Panc1 (cell line): ENCODE data around the gene MTOR. TPM values are rescaled to one million over a fixed set of nuclear protein-coding genes. Genes with fewer than 3 reads are reported as not detected.

Experiments
- ATAC-seq: fragments of 200-7000 bp; cut with Tn5 transposase; 2 replicates; pipeline ENCODE4 v1.9.1; 2020; ENCODE audit warnings: mild to moderate bottlenecking, moderate library complexity
- BruUV-seq: library from RNA; stranded (reverse); fragments of 400-500 nt; replicated peaks from 2 replicates; lab custom pipeline; 2021; lab: Mats Ljungman, UMichigan
- CTCF ChIA-PET: fragments of 300-600 bp; sonication (Branson Sonifier 250); formaldehyde crosslinking; loops from one replicate; lab custom pipeline; 2022; ENCODE audit warnings: antibody characterized with exemption; lab: Charles Lee
- POLR2A ChIA-PET: fragments of 300-600 bp; sonication (Branson Sonifier 250); formaldehyde crosslinking; loops from one replicate; lab custom pipeline; 2022; ENCODE audit warnings: antibody characterized with exemption; lab: Charles Lee
- DNase-seq: peaks from one replicate; pipeline ENCODE4 v3.0.0-alpha.2; 2010; ENCODE audit warnings: low read depth, low spot score
- H3K27ac ChIP-seq: 2 replicates; pipeline ENCODE4 v1.5.1; 2011; ENCODE audit warnings: mild to moderate bottlenecking, low read length, inconsistent platforms
- H3K27me3 ChIP-seq: fragments of 200-500 bp; sonication (Bioruptor generic); 2 replicates; pipeline ENCODE4 v1.6.0; 2014; ENCODE audit warnings: low read length, inconsistent platforms; ENCODE audit not compliant: control insufficient read depth, insufficient read depth
- H3K36me3 ChIP-seq: fragments of 200-500 bp; sonication (Bioruptor generic); 2 replicates; pipeline ENCODE4 v1.5.1; 2014; ENCODE audit warnings: inconsistent platforms, mild to moderate bottlenecking, low read length, moderate library complexity; ENCODE audit not compliant: control insufficient read depth, insufficient read depth
- H3K4me1 ChIP-seq: 2 replicates; pipeline ENCODE4 v1.5.1; 2011; ENCODE audit warnings: inconsistent platforms, mild to moderate bottlenecking, low read length, moderate library complexity; ENCODE audit not compliant: control insufficient read depth, insufficient read depth
- H3K4me3 ChIP-seq, 2 experiments: 2 replicates each; pipeline ENCODE4 v1.5.1; 2011 to 2012; ENCODE audit warnings: low read depth in 2 of 2, low read length in 2 of 2, mild to moderate bottlenecking in 2 of 2, inconsistent platforms in 1 of 2, moderate library complexity in 1 of 2
- H3K9me3 ChIP-seq: fragments of 200-500 bp; sonication (Bioruptor generic); 2 replicates; pipeline ENCODE4 v1.5.1; 2014; ENCODE audit warnings: low read depth, mild to moderate bottlenecking, inconsistent platforms, low read length, moderate library complexity; ENCODE audit not compliant: control insufficient read depth, insufficient read depth
- POLR2AphosphoS5 ChIP-seq: IDR thresholded peaks from 2 replicates; pipeline ENCODE4 v1.6.1; 2012; ENCODE audit warnings: mild to moderate bottlenecking, low read depth, low read length, moderate library complexity
- SIN3A ChIP-seq: IDR thresholded peaks from 2 replicates; pipeline ENCODE4 v1.6.1; 2012; ENCODE audit warnings: low read depth, mild to moderate bottlenecking, low read length, moderate library complexity, borderline replicate concordance; ENCODE audit not compliant: insufficient read depth
- TCF7L2 ChIP-seq: IDR thresholded peaks from 2 replicates; pipeline ENCODE4 v1.6.1; 2011; ENCODE audit warnings: mild to moderate bottlenecking, low read depth, low read length, inconsistent platforms
- in situ Hi-C: cut with HindIII; loops from 2 replicates; pipeline ENCODE4 v1.10.0; 2016; ENCODE audit warnings: low sequenced_read_pairs, low pct_unique_long_range_greater_than_20kb
- intact Hi-C: fragments of 100-400 bp; cut with micrococcal nuclease; formaldehyde crosslinking; loops from one replicate; pipeline ENCODE4 v1.10.0; 2022; ENCODE audit not compliant: unreplicated experiment
- total RNA-seq: library from RNA; stranded (reverse); gene quantifications from one replicate; pipeline ENCODE4 v1.2.1, GENCODE V29; 2021; ENCODE audit not compliant: unreplicated experiment
- TF ChIP-seq, protein P1 (sequence below): fragments of 450-650 bp; IDR thresholded peaks from 2 replicates; pipeline ENCODE4 v1.5.1; 2017; ENCODE audit warnings: mild to moderate bottlenecking
- TF ChIP-seq, protein P2 (sequence below), 2 experiments: IDR thresholded peaks; 2 replicates each; pipeline ENCODE4 v1.6.1; 2011 to 2012; ENCODE audit warnings: low read depth in 2 of 2, control low read depth in 1 of 2, low read length in 1 of 2, mild to moderate bottlenecking in 1 of 2, moderate library complexity in 1 of 2; ENCODE audit not compliant: insufficient read depth in 1 of 2

MTOR gene
- total RNA-seq, 1 experiment from 2014 or later: 71.2 TPM

DNA sequence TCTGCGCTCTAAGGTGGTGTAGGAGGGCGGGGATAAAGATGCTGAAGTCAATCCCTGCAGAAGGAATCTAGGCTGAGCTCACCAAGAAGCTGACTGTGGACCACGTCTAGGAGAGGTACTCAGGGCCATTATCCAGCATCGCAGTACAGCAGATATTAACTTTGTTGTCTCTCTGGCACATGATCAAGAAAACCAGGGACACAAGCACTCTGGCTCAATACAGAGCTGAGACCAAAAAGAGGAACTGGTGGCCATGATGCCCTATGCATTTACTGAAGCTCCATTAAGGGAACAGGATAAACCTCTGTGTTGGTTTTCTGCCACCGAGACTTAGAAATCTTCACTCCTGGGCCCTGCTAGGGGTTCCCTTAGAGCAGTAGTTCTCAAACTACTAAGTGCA, 111.2 kb downstream of the MTOR start:
- H3K27me3 ChIP-seq: no peaks in the 10 kb centered on the region
- intact Hi-C loops (no loop called here), in situ Hi-C loops (no loop called here)
- peak overlapping the region; percentile 37; the same call in 1 of the 2 replicates for H3K27ac ChIP-seq
- ChIA-PET CTCF (no interaction called here), POLR2A (no interaction called here)
- DNase-seq (no peak), ATAC-seq (no peak)
- peaks cover 15% of the 10 kb centered on the region for H3K36me3 ChIP-seq
- H3K4me1 ChIP-seq: no peaks in the 10 kb centered on the region
- no peaks in the 10 kb centered on the region for H3K9me3 ChIP-seq
- TF ChIP-seq TCF7L2 (no peak), SIN3A (no peak), POLR2AphosphoS5 (no peak)
- TF ChIP-seq, protein P1, sequence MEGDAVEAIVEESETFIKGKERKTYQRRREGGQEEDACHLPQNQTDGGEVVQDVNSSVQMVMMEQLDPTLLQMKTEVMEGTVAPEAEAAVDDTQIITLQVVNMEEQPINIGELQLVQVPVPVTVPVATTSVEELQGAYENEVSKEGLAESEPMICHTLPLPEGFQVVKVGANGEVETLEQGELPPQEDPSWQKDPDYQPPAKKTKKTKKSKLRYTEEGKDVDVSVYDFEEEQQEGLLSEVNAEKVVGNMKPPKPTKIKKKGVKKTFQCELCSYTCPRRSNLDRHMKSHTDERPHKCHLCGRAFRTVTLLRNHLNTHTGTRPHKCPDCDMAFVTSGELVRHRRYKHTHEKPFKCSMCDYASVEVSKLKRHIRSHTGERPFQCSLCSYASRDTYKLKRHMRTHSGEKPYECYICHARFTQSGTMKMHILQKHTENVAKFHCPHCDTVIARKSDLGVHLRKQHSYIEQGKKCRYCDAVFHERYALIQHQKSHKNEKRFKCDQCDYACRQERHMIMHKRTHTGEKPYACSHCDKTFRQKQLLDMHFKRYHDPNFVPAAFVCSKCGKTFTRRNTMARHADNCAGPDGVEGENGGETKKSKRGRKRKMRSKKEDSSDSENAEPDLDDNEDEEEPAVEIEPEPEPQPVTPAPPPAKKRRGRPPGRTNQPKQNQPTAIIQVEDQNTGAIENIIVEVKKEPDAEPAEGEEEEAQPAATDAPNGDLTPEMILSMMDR: no peak
- TF ChIP-seq, protein P2, sequence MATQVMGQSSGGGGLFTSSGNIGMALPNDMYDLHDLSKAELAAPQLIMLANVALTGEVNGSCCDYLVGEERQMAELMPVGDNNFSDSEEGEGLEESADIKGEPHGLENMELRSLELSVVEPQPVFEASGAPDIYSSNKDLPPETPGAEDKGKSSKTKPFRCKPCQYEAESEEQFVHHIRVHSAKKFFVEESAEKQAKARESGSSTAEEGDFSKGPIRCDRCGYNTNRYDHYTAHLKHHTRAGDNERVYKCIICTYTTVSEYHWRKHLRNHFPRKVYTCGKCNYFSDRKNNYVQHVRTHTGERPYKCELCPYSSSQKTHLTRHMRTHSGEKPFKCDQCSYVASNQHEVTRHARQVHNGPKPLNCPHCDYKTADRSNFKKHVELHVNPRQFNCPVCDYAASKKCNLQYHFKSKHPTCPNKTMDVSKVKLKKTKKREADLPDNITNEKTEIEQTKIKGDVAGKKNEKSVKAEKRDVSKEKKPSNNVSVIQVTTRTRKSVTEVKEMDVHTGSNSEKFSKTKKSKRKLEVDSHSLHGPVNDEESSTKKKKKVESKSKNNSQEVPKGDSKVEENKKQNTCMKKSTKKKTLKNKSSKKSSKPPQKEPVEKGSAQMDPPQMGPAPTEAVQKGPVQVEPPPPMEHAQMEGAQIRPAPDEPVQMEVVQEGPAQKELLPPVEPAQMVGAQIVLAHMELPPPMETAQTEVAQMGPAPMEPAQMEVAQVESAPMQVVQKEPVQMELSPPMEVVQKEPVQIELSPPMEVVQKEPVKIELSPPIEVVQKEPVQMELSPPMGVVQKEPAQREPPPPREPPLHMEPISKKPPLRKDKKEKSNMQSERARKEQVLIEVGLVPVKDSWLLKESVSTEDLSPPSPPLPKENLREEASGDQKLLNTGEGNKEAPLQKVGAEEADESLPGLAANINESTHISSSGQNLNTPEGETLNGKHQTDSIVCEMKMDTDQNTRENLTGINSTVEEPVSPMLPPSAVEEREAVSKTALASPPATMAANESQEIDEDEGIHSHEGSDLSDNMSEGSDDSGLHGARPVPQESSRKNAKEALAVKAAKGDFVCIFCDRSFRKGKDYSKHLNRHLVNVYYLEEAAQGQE (IDR thresholded peaks at IDR 0.05; ENCODE audit: insufficient read depth in 1 of 2, low read depth in 2 of 2, low read length in 1 of 2): no peak
- H3K4me3 ChIP-seq: no peak overlapping the region
- no TSS peak for BruUV-seq

DNA sequence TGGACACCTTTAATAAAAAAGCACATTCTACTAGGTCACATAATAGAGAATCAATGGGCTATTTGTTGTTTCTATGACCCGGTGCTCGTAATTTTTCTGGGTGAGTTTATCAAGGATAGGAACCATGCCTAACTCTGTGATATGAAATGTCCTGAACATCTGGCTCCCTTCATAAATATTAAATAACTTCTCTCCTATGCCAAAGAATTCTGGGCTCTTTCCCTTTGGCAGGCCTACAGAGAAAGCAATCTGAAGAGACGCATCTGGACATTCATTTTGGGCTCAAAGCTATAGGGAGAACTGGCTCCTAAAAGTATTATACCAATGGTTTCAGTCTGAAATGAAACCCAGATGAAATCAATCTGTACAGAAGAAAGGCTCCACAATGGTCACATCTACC, 112.0 kb downstream of the MTOR start:
- TF ChIP-seq, protein P2 (IDR thresholded peaks at IDR 0.05; ENCODE audit: insufficient read depth in 1 of 2, low read depth in 2 of 2, low read length in 1 of 2): no peak
- TF ChIP-seq POLR2AphosphoS5 (no peak), TCF7L2 (no peak), SIN3A (no peak)
- TF ChIP-seq, protein P1: no peak
- in situ Hi-C loops: no loop called here
- H3K36me3 ChIP-seq: peaks cover 15% of the 10 kb centered on the region
- ATAC-seq (no peak), DNase-seq (no peak)
- CTCF ChIA-PET: no interaction called here
- peak overlapping the region; percentile 18; the same call in 1 of the 2 replicates for H3K27ac ChIP-seq
- no peaks in the 10 kb centered on the region for H3K4me1 ChIP-seq
- BruUV-seq: no TSS peak
- no peak overlapping the region for H3K4me3 ChIP-seq
- H3K27me3 ChIP-seq: no peaks in the 10 kb centered on the region
- intact Hi-C loops: no loop called here
- H3K9me3 ChIP-seq: no peaks in the 10 kb centered on the region
- POLR2A ChIA-PET: interaction anchor here (0.5 kb wide), 1 partner anchor 101 kb away, joined by 3 read pairs; no protein-coding TSS in a partner anchor
